WTC11 (cell line): ENCODE data around the gene ASZ1. TPM values are rescaled to one million over a fixed set of nuclear protein-coding genes. Genes with fewer than 3 reads are reported as not detected.

ENCODE experiments used
- ATAC-seq: fragments of 200-7000 bp; cut with Tn5 transposase; 2 replicates; pipeline ENCODE4 v1.10.0; 2021; ENCODE audit warnings: mild to moderate bottlenecking, moderate library complexity
- CTCF ChIA-PET: fragments of 300-600 bp; sonication (Branson Sonifier 250); formaldehyde crosslinking; loops from one replicate; lab custom pipeline; 2021; ENCODE audit warnings: antibody characterized with exemption; lab: Charles Lee
- POLR2A ChIA-PET: fragments of 350-600 bp; sonication (Branson Sonifier 250); formaldehyde crosslinking; loops from one replicate; lab custom pipeline; 2021; ENCODE audit warnings: antibody characterized with exemption; lab: Charles Lee
- DNase-seq: peaks from one replicate; pipeline ENCODE4 v3.0.0; 2021; ENCODE audit warnings: low spot score
- H3K27ac Mint-ChIP-seq: 2 replicates; pipeline ENCODE4 v1.8.0; 2021; ENCODE audit warnings: mixed read lengths
- H3K27me3 Mint-ChIP-seq: 2 replicates; pipeline ENCODE4 v1.8.0; 2021; ENCODE audit warnings: low read depth, mild to moderate bottlenecking, moderate library complexity, mixed read lengths
- H3K36me3 Mint-ChIP-seq: 2 replicates; pipeline ENCODE4 v1.8.0; 2021; ENCODE audit warnings: mixed read lengths
- H3K4me1 Mint-ChIP-seq: 2 replicates; pipeline ENCODE4 v1.8.0; 2022; ENCODE audit warnings: mixed read lengths
- H3K4me3 Mint-ChIP-seq: 2 replicates; pipeline ENCODE4 v1.8.0; 2021; ENCODE audit warnings: mild to moderate bottlenecking, moderate library complexity, mixed read lengths
- H3K9me3 Mint-ChIP-seq: 2 replicates; pipeline ENCODE4 v1.8.0; 2021; ENCODE audit warnings: mixed read lengths
- CREB1 ChIP-seq: sonication (generic); formaldehyde crosslinking; IDR thresholded peaks from 2 replicates; pipeline ENCODE4 v1.8.0; 2023; ENCODE audit warnings: mild to moderate bottlenecking, missing genetic modification reagents
- CTCF ChIP-seq: fragments of 200-600 bp; IDR thresholded peaks from 2 replicates; pipeline ENCODE4 v1.8.0; 2022; ENCODE audit warnings: antibody characterized with exemption
- E2F5 ChIP-seq: sonication (generic); formaldehyde crosslinking; IDR thresholded peaks from 2 replicates; pipeline ENCODE4 v1.8.1; 2022; ENCODE audit warnings: mild to moderate bottlenecking, moderate library complexity, missing genetic modification reagents
- ELF4 ChIP-seq: sonication (generic); formaldehyde crosslinking; IDR thresholded peaks from 2 replicates; pipeline ENCODE4 v1.8.1; 2022; ENCODE audit warnings: low read depth, mild to moderate bottlenecking, moderate library complexity, missing genetic modification reagents
- GABPB1 ChIP-seq: sonication (generic); formaldehyde crosslinking; IDR thresholded peaks from 2 replicates; pipeline ENCODE4 v1.8.1; 2023; ENCODE audit warnings: mild to moderate bottlenecking, missing genetic modification reagents
- GRHL2 ChIP-seq: fragments of 250-450 bp; sonication (Bioruptor Pico); IDR thresholded peaks from 2 replicates; pipeline ENCODE4 v1.8.0; 2022; ENCODE audit warnings: mild to moderate bottlenecking, moderate library complexity; ENCODE audit not compliant: insufficient replicate concordance, severe bottlenecking
- HMGA2 ChIP-seq: fragments of 250-450 bp; sonication (Bioruptor Pico); IDR thresholded peaks from 2 replicates; pipeline ENCODE4 v1.4.0; 2021; ENCODE audit warnings: mild to moderate bottlenecking, moderate library complexity
- JAZF1 ChIP-seq: fragments of 250-450 bp; sonication (Bioruptor Pico); IDR thresholded peaks from 2 replicates; pipeline ENCODE4 v1.9.0; 2021; ENCODE audit warnings: moderate library complexity, mild to moderate bottlenecking, inconsistent platforms
- NFYB ChIP-seq: sonication (generic); formaldehyde crosslinking; conservative IDR thresholded peaks from 2 replicates; pipeline ENCODE4 v1.8.0; 2022; ENCODE audit warnings: low read depth, missing genetic modification reagents
- OVOL2 ChIP-seq: fragments of 250-450 bp; sonication (Bioruptor Pico); IDR thresholded peaks from 2 replicates; pipeline ENCODE4 v1.9.0; 2021; ENCODE audit warnings: mild to moderate bottlenecking, borderline replicate concordance
- SMAD4 ChIP-seq: sonication (generic); formaldehyde crosslinking; IDR thresholded peaks from 2 replicates; pipeline ENCODE4 v1.8.0; 2022; ENCODE audit warnings: mild to moderate bottlenecking, missing genetic modification reagents
- TP53 ChIP-seq: sonication (generic); formaldehyde crosslinking; IDR thresholded peaks from 2 replicates; pipeline ENCODE4 v1.8.1; 2023; ENCODE audit warnings: mild to moderate bottlenecking, missing genetic modification reagents
- ZNF121 ChIP-seq: sonication (generic); formaldehyde crosslinking; IDR thresholded peaks from 2 replicates; pipeline ENCODE4 v1.8.0; 2023; ENCODE audit warnings: missing genetic modification reagents
- ZNF232 ChIP-seq: sonication (generic); formaldehyde crosslinking; IDR thresholded peaks from 2 replicates; pipeline ENCODE4 v1.8.0; 2022; ENCODE audit warnings: mild to moderate bottlenecking, missing genetic modification reagents
- ZNF671 ChIP-seq: fragments of 250-450 bp; sonication (Bioruptor Pico); IDR thresholded peaks from 2 replicates; pipeline ENCODE4 v1.8.0; 2021; ENCODE audit warnings: mild to moderate bottlenecking
- total RNA-seq: library from RNA; stranded (reverse); gene quantifications from 3 replicates; pipeline ENCODE4 v1.2.3, GENCODE V29; 2021
- TF ChIP-seq, protein P1 (sequence below): sonication (generic); formaldehyde crosslinking; IDR thresholded peaks from 2 replicates; pipeline ENCODE4 v1.8.0; 2022; ENCODE audit warnings: mild to moderate bottlenecking, missing genetic modification reagents

Gene ASZ1
- total RNA-seq, 1 experiment from 2014 or later, result not detected

DNA sequence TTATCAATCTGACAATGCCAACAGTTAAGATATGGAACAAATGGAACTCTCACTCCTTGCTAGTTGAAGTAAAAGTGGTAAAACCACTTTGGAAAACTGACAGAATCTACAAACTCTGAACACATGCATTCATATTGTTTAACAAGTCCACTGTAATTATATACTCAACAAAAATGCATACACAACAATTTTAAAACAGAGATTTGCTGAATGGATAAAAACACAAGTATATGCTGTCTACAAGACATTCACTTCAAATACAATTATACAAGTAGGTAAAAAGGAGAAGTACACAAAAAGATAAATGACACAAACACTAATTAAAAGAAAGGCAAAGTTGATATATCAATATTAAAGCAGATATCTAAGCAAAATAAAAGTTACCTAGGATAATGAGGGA, 95.3 kb downstream of the ASZ1 start:
- Mint-ChIP-seq H3K27ac (no peak overlapping the region), H3K4me1 (no peaks in the 10 kb centered on the region), H3K4me3 (no peak overlapping the region), H3K27me3 (peaks cover 20% of the 10 kb centered on the region), H3K9me3 (peaks cover 4% of the 10 kb centered on the region), H3K36me3 (no peaks in the 10 kb centered on the region)
- ChIA-PET CTCF (no interaction called here), POLR2A (interaction anchor here (1.0 kb wide), 1 partner anchor 92 kb away, joined by 4 read pairs; no protein-coding TSS in a partner anchor)
- TF ChIP-seq ZNF671 (CRISPR knock-in tag) (no peak), HMGA2 (CRISPR knock-in tag) (no peak)
- ATAC-seq, result no peak
- DNase-seq, result no peak

DNA sequence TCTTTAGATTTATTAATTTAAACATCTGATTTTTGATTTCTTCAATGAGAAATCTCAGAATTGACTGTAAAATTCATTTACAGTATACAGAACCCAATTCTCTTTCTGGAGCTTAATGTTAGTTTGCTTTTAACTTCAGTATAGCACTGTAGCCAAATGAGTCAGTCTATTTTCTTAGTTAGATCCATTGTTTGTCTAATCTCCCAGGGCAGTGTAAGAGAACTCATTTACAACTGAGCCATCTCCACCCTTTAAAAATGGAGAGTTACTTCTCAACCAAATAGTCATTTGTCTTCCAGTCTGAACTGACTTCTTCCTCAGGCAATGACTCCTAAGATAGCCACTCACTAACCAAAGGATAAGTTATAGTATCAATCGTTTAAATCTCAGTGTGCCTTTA, 101.5 kb downstream of the ASZ1 start:
- CTCF ChIA-PET, result no interaction called here
- H3K36me3 Mint-ChIP-seq, result no peaks in the 10 kb centered on the region
- H3K9me3 Mint-ChIP-seq, result peaks cover 4% of the 10 kb centered on the region
- no peak for TF ChIP-seq GRHL2 (CRISPR knock-in tag)
- TF ChIP-seq, protein P1, sequence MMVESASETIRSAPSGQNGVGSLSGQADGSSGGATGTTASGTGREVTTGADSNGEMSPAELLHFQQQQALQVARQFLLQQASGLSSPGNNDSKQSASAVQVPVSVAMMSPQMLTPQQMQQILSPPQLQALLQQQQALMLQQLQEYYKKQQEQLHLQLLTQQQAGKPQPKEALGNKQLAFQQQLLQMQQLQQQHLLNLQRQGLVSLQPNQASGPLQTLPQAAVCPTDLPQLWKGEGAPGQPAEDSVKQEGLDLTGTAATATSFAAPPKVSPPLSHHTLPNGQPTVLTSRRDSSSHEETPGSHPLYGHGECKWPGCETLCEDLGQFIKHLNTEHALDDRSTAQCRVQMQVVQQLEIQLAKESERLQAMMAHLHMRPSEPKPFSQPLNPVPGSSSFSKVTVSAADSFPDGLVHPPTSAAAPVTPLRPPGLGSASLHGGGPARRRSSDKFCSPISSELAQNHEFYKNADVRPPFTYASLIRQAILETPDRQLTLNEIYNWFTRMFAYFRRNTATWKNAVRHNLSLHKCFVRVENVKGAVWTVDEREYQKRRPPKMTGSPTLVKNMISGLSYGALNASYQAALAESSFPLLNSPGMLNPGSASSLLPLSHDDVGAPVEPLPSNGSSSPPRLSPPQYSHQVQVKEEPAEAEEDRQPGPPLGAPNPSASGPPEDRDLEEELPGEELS (CRISPR knock-in tag), result no peak
- TF ChIP-seq OVOL2 (CRISPR knock-in tag), result no peak
- TF ChIP-seq ELF4 (CRISPR knock-in tag), result no peak
- no peak for TF ChIP-seq SMAD4
- no peak for TF ChIP-seq CTCF
- TF ChIP-seq ZNF232 (CRISPR knock-in tag), result no peak
- no peak for TF ChIP-seq E2F5
- no peak for TF ChIP-seq ZNF121 (CRISPR knock-in tag)
- TF ChIP-seq GABPB1 (CRISPR knock-in tag), result no peak
- no peak for TF ChIP-seq NFYB (CRISPR knock-in tag)
- no peak for TF ChIP-seq CREB1 (CRISPR knock-in tag)
- TF ChIP-seq, all 79 proteins: peak for 0
- no peak overlapping the region for H3K27ac Mint-ChIP-seq
- H3K27me3 Mint-ChIP-seq, result peaks cover 79% of the 10 kb centered on the region
- H3K4me3 Mint-ChIP-seq, result no peak overlapping the region
- ATAC-seq (no peak), DNase-seq (no peak)
- peaks cover 16% of the 10 kb centered on the region for H3K4me1 Mint-ChIP-seq
- POLR2A ChIA-PET, result no interaction called here

- DNase-seq, result peak; percentile 29
- CTCF ChIA-PET, result interaction anchor here (1.9 to 4.0 kb wide), 2 partner anchors 9 to 112 kb away, joined by 6 to 24 read pairs; no protein-coding TSS in a partner anchor
- ATAC-seq, result peak; percentile 41
- Mint-ChIP-seq H3K36me3 (no peaks in the 10 kb centered on the region), H3K4me3 (peak overlapping the region; percentile 88), H3K9me3 (peaks cover 4% of the 10 kb centered on the region), H3K27ac (no peak overlapping the region), H3K4me1 (peaks cover 16% of the 10 kb centered on the region), H3K27me3 (peaks cover 86% of the 10 kb centered on the region)
- POLR2A ChIA-PET, result no interaction called here
- TF ChIP-seq NFYB (CRISPR knock-in tag), result 0 out of 2 replicates have a peak, but pooled peaks have one; percentile 41
- TF ChIP-seq TP53 (CRISPR knock-in tag), result no peak
- TF ChIP-seq JAZF1 (CRISPR knock-in tag), result no peak
Measured at GRCh38 chr7:117324960-117325359, 102.3 kb downstream of the ASZ1 start.
